ENCODE measurements around the gene FAM174A.

DNA sequence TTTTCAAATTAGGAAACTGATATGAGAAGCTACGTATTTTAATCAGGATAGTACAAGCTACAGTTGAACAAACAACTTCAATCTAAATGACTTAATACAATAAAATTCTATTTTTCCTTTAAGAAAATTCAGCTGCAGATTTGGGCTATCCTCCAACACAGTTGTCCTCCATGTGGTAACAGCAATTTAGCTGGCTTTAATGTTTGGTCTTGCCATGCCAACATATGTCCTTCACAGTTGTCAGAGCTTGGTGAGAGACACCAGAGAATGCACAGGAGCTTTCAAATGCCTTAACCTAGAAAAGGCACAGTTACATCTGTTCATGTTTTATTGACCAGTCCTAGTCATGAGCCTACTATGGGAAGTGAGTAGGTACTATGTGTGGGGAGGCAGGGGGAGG is 10.8 kb downstream of the FAM174A start:
- TF ChIP-seq U2AF1 (optimal IDR thresholded peaks at IDR 0.05; ENCODE audit: low read depth, low read length): no peak
- TF ChIP-seq NR4A1 (CRISPR knock-in tag; IDR thresholded peaks at IDR 0.05): no peak
- TF ChIP-seq NR4A1 (tag; IDR thresholded peaks at IDR 0.05): no peak
- TF ChIP-seq, protein P1, sequence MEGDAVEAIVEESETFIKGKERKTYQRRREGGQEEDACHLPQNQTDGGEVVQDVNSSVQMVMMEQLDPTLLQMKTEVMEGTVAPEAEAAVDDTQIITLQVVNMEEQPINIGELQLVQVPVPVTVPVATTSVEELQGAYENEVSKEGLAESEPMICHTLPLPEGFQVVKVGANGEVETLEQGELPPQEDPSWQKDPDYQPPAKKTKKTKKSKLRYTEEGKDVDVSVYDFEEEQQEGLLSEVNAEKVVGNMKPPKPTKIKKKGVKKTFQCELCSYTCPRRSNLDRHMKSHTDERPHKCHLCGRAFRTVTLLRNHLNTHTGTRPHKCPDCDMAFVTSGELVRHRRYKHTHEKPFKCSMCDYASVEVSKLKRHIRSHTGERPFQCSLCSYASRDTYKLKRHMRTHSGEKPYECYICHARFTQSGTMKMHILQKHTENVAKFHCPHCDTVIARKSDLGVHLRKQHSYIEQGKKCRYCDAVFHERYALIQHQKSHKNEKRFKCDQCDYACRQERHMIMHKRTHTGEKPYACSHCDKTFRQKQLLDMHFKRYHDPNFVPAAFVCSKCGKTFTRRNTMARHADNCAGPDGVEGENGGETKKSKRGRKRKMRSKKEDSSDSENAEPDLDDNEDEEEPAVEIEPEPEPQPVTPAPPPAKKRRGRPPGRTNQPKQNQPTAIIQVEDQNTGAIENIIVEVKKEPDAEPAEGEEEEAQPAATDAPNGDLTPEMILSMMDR (IDR thresholded peaks at IDR 0.05 in 2 of 3, conservative IDR thresholded peaks at IDR 0.05 in 1 of 3; ENCODE audit: insufficient read depth in 2 of 3, low read depth in 1 of 3, low read length in 3 of 3): no peak
- no peak for TF ChIP-seq GABPA (tag; conservative IDR thresholded peaks at IDR 0.05; ENCODE audit: low read depth)
- no peak for TF ChIP-seq POLR2B (IDR thresholded peaks at IDR 0.05; ENCODE audit: low read depth, partially characterized antibody)
- no peak for TF ChIP-seq CBX8 (IDR thresholded peaks at IDR 0.05; ENCODE audit: borderline replicate concordance, extremely low read depth, low read depth, low read length, poor library complexity, severe bottlenecking)
- no peak for TF ChIP-seq HNRNPL (IDR thresholded peaks at IDR 0.05; ENCODE audit: low read depth, low read length)
- no peak for TF ChIP-seq GATAD2A (IDR thresholded peaks at IDR 0.05)
- no peak for TF ChIP-seq ZNF740 (CRISPR knock-in tag; IDR thresholded peaks at IDR 0.05)
- no peak for TF ChIP-seq ZNF740 (tag; IDR thresholded peaks at IDR 0.05)
- TF ChIP-seq, protein P2, sequence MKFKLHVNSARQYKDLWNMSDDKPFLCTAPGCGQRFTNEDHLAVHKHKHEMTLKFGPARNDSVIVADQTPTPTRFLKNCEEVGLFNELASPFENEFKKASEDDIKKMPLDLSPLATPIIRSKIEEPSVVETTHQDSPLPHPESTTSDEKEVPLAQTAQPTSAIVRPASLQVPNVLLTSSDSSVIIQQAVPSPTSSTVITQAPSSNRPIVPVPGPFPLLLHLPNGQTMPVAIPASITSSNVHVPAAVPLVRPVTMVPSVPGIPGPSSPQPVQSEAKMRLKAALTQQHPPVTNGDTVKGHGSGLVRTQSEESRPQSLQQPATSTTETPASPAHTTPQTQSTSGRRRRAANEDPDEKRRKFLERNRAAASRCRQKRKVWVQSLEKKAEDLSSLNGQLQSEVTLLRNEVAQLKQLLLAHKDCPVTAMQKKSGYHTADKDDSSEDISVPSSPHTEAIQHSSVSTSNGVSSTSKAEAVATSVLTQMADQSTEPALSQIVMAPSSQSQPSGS (CRISPR knock-in tag; IDR thresholded peaks at IDR 0.05): no peak
- TF ChIP-seq, protein P3, sequence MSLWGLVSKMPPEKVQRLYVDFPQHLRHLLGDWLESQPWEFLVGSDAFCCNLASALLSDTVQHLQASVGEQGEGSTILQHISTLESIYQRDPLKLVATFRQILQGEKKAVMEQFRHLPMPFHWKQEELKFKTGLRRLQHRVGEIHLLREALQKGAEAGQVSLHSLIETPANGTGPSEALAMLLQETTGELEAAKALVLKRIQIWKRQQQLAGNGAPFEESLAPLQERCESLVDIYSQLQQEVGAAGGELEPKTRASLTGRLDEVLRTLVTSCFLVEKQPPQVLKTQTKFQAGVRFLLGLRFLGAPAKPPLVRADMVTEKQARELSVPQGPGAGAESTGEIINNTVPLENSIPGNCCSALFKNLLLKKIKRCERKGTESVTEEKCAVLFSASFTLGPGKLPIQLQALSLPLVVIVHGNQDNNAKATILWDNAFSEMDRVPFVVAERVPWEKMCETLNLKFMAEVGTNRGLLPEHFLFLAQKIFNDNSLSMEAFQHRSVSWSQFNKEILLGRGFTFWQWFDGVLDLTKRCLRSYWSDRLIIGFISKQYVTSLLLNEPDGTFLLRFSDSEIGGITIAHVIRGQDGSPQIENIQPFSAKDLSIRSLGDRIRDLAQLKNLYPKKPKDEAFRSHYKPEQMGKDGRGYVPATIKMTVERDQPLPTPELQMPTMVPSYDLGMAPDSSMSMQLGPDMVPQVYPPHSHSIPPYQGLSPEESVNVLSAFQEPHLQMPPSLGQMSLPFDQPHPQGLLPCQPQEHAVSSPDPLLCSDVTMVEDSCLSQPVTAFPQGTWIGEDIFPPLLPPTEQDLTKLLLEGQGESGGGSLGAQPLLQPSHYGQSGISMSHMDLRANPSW (CRISPR knock-in tag; IDR thresholded peaks at IDR 0.05): no peak
- TF ChIP-seq STAG1 (CRISPR knock-in tag; IDR thresholded peaks at IDR 0.05; ENCODE audit: borderline replicate concordance): no peak
